CD4-positive, alpha-beta T cell treated with Interleukin-15 for 4 hours (primary cell): ENCODE data around the gene VPS13A.
A peak's percentile ranks its signal among the peaks of the same experiment; 100 is the strongest.
"Not testable (repeated sequence)": the region's sequence is repeated elsewhere in the genome, so short reads cannot be mapped to it uniquely, and the experiment has no call there.

Experiments
- DNase-seq: peaks from one replicate; pipeline ENCODE4 v3.0.0-alpha.2; 2020; ENCODE audit warnings: low spot score

Gene VPS13A

GRCh38 chr9:77424993-77425392, 247.7 kb downstream of the VPS13A start:
- no peak for DNase-seq

- no peak for DNase-seq
These were observed 249.4 kb downstream of the VPS13A start for GRCh38 chr9:77426712-77427111.

- no peak for DNase-seq
These were observed 250.1 kb downstream of the VPS13A start for GRCh38 chr9:77427256-77427927.

GRCh38 chr9:77429928-77430327, 252.6 kb downstream of the VPS13A start:
- no peak for DNase-seq

- DNase-seq = no peak
These were observed 254.7 kb downstream of the VPS13A start for GRCh38 chr9:77432053-77432452.

- peak; percentile 33 for DNase-seq
These were observed 256.5 kb downstream of the VPS13A start for GRCh38 chr9:77433675-77434445.

GRCh38 chr9:77435277-77435676, 257.9 kb downstream of the VPS13A start:
- DNase-seq = no peak

DNA sequence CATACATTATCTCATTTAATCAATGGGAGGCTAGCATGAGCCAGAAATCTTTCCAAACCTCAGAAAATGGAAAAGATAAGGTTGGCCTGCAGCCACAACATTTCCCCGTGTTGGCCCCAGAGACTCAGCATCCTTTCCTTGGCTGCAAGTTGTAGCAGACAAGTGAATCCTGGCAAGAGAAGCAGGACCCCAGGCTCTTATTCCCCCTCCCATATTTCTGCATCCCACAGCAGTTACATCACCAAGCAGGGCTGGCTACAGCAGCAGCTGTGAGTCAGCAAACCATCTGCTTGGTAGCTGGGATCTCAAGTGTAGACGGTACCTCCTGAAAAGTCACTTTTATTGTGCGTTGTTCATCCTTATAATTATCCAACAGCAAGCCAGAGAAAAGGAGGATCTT, 258.4 kb downstream of the VPS13A start:
- no peak for DNase-seq

- DNase-seq = no peak
These were observed 261.3 kb downstream of the VPS13A start for GRCh38 chr9:77438653-77439052.

GRCh38 chr9:77440057-77440456, 262.7 kb downstream of the VPS13A start:
- no peak for DNase-seq

- DNase-seq = not testable (repeated sequence)
These were observed 263.8 kb downstream of the VPS13A start for GRCh38 chr9:77441124-77441523.

GRCh38 chr9:77442436-77442835, 265.1 kb downstream of the VPS13A start:
- DNase-seq = no peak

DNA sequence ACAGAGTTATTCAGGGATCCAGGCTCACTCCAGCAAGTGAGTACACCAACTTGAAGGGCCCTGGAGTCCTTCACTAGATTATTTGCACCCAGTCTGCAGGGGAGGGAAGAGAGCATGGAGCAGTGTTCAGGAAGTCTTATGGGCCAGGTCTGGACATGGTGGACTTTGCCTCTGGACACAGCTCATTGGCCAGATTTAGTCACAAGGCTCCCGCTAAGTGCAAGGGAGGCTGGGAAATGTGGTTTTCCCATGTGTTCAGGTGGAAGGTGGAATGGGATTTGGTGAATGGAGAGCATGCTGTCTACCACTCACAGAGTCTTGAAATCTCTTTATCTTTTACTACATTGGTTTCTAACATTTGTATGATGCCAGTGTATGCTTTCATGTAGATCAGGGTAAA, 270.3 kb downstream of the VPS13A start:
- no peak for DNase-seq

DNA sequence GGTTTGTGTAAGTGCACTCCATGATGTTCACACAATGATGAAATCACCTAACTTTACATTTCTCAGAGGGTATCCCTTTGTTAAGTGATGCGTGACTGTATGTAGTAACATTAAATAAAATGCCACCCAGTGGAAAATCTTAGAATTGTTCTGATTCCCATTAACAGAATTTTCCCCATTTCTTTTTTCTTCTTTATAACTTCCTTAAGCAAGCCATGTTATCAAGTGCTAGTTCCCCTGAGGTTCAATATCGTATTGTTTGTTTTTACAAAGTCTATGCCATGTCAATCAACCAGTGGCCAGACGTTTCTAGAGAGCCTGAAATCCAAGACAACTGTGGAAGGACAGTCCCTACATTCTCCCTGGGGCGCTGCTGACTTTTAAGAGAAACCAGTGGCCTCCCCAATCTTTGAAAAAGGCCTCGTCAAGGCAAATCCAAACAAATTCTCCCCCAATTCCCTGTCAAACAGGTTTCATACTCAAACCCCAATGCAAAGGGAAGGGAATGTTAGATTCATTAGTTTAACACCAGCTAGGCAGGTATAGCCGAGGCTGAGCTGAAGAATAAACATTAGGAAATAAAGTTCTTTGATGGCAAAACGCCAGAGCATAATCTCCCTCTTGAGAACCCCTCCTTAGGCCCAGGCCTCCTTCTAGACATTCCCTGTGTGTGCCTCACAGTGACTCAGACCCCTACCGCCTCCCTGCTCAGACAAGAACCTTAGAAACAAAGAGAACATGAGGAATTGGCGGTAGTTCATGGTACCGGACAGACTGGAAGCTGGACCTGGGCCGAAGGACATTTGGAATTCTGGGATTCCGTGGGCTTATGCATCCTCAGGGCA, 272.1 kb downstream of the VPS13A start:
- DNase-seq = no peak

GRCh38 chr9:77450085-77450475, 272.7 kb downstream of the VPS13A start:
- DNase-seq = no peak

GRCh38 chr9:77451507-77451906, 274.2 kb downstream of the VPS13A start:
- DNase-seq = no peak

DNA sequence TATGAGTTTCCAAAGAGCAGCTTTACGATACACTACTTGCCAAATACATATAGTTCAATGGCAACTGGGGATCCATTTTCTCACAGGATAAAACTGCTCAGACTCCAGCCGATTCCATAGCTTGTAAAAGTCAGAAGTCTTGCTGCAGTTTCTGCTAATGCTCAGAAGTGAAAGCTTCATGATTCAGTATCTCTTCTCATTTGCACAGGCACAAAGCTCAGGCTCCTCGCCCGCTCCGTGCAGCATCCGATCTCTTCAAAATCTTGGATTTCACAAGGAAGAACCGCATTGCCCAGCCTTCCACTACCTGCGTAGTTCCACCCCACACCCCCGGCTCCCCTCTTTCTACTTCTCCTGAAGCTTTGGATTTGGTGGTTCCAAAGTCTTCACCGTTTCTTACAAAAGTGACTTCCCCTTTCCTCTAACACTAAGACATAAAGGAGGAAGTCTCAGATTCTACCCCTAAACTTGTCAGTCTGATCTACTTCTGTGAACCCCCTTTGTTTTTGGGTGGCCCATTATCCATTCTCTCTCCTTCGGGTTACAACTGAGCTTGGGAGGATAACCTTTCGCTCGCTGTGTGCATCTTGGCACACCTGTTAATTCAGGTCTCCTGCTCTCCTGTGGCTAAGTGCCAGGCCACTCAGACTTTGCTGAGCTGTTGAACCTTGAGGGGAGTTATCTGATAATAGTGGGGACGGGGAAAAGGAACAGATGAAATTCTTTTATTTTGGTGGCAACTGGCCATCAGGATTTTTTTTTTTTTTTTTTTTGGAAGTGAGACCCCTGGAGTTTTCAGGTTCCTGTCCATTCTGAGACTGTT, 276.7 kb downstream of the VPS13A start:
- no peak for DNase-seq

- no peak for DNase-seq
These were observed 277.3 kb downstream of the VPS13A start for GRCh38 chr9:77454663-77455062.

- DNase-seq = peak; percentile 23
These were observed 278.1 kb downstream of the VPS13A start for GRCh38 chr9:77455312-77455927.

GRCh38 chr9:77456829-77457437, 279.6 kb downstream of the VPS13A start:
- peak; percentile 85 for DNase-seq
